ENCODE results near the gene FOLR1.

Gene FOLR1

GRCh38 chr11:72224564-72225410 is 32.8 kb downstream of the FOLR1 start, which contains the start of gene INPPL1:
INPPL1 (plus strand) TSS chr11:72224767; CDS start chr11:72224985, 218 bp downstream.
- DNase-seq, result no peak

GRCh38 chr11:72225411-72225951 is 33.5 kb downstream of the FOLR1 start:
- no peak for DNase-seq

- DNase-seq, result peak; percentile 43
Observed at GRCh38 chr11:72226701-72227100, 34.8 kb downstream of the FOLR1 start.

GRCh38 chr11:72227316-72228228 is 35.6 kb downstream of the FOLR1 start:
- peak; percentile 98 for DNase-seq

DNA sequence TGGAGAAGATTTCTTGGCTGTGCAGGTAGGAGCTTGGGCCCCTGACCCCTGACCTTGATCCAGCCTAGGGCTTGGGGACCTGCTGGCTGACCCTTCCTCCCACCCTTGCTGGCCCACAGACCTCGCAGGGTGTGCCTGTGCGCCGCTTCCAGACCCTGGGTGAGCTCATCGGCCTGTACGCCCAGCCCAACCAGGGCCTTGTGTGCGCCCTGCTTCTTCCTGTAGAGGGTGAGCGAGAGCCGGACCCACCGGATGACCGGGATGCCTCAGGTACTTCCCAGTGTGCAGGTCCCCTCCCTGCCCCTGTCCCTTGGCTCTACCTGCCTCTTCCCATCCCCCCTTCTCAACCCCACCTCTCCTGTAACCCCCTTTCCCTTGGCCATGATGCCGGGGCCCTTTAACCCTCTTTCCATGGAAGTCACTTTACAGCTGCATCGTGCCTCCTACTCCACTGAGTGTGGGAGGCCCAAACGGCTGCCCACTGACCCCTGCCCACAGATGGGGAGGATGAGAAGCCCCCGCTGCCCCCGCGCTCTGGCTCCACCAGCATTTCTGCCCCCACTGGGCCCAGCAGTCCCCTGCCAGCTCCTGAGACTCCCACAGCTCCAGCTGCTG is 36.4 kb downstream of the FOLR1 start:
- no peak for DNase-seq

DNA sequence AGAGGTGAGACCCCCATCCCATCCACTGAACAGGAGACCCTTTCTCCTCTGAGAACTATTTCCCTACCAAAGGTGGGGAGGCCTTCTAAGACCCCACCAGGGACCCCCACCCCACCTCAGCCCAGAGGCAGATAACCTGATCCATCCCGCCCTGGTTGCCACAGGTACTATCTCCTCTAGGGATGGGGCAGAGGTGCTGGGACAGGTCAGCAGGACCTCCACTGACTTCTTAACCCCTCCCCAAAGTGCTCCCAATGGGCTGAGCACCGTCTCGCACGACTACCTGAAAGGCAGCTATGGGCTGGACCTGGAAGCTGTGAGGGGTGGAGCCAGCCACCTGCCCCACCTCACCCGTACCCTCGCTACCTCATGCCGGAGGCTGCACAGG is 36.9 kb downstream of the FOLR1 start:
- DNase-seq, result no peak

- DNase-seq, result no peak
Observed at GRCh38 chr11:72229336-72229924, 37.5 kb downstream of the FOLR1 start.

DNA sequence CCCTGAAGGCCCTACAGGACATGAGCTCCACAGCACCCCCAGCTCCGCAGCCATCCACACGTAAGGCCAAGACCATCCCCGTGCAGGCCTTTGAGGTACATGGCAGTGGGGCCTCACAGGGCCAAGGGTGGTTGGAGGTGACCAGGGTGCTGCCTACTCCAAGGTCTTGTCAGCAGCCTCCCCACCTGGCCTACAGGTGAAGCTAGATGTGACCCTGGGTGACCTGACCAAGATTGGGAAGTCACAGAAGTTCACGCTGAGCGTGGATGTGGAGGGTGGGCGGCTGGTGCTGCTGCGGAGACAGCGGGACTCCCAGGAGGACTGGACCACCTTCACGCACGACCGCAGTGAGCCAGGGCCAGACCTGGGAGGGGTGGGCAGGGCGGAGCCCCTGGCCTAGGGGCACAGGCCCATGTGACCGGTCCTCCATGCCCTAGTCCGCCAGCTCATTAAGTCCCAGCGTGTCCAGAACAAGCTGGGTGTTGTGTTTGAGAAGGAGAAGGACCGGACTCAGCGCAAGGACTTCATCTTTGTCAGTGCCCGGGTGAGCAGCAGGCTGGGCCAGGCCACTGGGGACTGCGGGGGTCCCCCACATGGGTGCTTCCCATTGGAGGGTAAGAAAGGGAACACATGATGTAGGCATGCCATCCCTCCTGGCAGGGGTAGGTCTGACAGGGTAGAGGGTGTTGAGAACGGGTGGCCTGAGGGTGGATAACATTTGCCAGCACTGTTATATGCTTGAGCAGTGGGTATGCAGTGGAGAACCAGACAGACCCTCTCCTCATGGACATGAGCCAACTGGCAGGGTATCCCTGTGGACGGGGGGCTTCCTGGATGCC is 38.2 kb downstream of the FOLR1 start:
- no peak for DNase-seq

DNA sequence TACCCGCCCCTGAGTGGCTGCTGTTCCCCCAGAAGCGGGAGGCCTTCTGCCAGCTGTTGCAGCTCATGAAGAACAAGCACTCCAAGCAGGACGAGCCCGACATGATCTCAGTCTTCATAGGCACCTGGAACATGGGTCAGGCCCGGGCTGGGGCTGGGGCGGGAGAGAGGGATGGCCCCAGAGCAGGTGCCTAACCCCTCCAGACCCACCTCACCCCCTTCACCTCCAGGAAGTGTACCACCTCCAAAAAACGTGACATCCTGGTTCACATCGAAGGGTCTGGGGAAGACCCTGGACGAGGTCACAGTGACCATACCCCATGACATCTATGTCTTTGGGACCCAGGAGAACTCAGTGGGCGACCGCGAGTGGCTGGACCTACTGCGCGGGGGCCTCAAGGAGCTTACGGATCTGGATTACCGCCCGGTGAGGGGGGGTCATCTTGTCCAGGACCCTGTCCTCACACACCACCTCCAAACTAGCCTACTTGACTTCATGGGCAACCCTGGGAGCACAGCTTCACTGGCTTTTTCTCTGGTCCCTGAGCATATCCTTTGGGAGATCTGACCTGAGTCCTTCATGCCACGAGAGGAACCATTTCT is 38.9 kb downstream of the FOLR1 start:
- no peak for DNase-seq

- DNase-seq, result no peak
Observed at GRCh38 chr11:72231396-72232259, 39.7 kb downstream of the FOLR1 start.

- DNase-seq, result no peak
Observed at GRCh38 chr11:72232260-72233055, 40.5 kb downstream of the FOLR1 start.

- DNase-seq, result no peak
Observed at GRCh38 chr11:72233056-72233772, 41.3 kb downstream of the FOLR1 start.

GRCh38 chr11:72233773-72234513 is 42.0 kb downstream of the FOLR1 start:
- DNase-seq, result no peak

DNA sequence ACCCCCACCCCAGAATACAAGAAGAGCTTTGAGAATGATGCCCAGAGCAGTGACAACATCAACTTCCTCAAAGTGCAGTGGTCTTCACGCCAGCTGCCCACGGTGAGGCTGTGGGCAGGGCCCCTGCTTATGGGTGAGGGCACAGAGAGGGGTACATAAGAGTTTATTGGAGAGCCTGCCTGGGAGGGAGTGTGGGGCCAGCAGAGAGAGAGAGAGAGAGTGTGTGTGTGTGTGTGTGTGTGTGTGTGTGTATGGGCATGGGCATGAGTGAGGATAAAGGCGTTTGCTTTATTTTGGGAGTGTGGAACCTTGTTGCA is 42.5 kb downstream of the FOLR1 start:
- no peak for DNase-seq

DNA sequence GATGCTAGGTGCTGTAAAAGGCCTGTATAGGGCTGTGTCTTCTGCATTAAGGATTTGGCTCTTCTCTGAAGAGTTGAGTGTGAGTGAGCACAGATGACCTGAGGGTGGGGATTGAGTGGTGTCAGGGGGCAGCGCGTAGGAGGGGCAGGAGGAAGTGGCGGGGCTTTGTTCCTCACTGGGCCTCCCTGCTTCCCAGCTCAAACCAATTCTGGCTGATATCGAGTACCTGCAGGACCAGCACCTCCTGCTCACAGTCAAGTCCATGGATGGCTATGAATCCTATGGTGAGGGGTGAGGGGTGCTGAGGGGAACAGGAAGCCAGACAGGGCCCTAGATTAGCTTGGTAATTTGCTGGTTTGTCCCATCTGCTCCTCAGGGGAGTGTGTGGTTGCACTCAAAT is 43.0 kb downstream of the FOLR1 start:
- no peak for DNase-seq

- DNase-seq, result no peak
Observed at GRCh38 chr11:72235351-72236057, 43.6 kb downstream of the FOLR1 start.

- DNase-seq, result no peak
Observed at GRCh38 chr11:72236083-72236697, 44.2 kb downstream of the FOLR1 start.

All from NCI-H1092 (cell line).